ENCODE data around the gene GREB1.

GREB1 gene

GRCh38 chr2:11611251-11611650 lies 77.4 kb downstream of the GREB1 start:
- Histone ChIP-seq H3K36me3 (ENCODE audit: control insufficient read depth, low read depth, low read length) (peaks cover 26% of the 10 kb centered on the region), H3K4me1 (ENCODE audit: control insufficient read depth, low read depth, low read length) (no peaks in the 10 kb centered on the region), H3K27me3 (ENCODE audit: control insufficient read depth, insufficient read depth, low read length) (no peaks in the 10 kb centered on the region), H3K9me3 (ENCODE audit: control insufficient read depth, low read depth, low read length) (no peaks in the 10 kb centered on the region), H3K27ac (ENCODE audit: low read length) (no peak overlapping the region), H3K4me3 (ENCODE audit: low read length) (no peak overlapping the region), H3K9ac (ENCODE audit: low read length) (no peak overlapping the region)

- Histone ChIP-seq H3K9me3 (ENCODE audit: control insufficient read depth, low read depth, low read length) (no peaks in the 10 kb centered on the region), H3K9ac (ENCODE audit: low read length) (no peak overlapping the region), H3K27me3 (ENCODE audit: control insufficient read depth, insufficient read depth, low read length) (no peaks in the 10 kb centered on the region), H3K36me3 (ENCODE audit: control insufficient read depth, low read depth, low read length) (peaks cover 28% of the 10 kb centered on the region), H3K4me1 (ENCODE audit: control insufficient read depth, low read depth, low read length) (no peaks in the 10 kb centered on the region), H3K4me3 (ENCODE audit: low read length) (no peak overlapping the region), H3K27ac (ENCODE audit: low read length) (no peak overlapping the region)
These were observed 78.8 kb downstream of the GREB1 start for GRCh38 chr2:11612553-11613215.

GRCh38 chr2:11613297-11613696 lies 79.5 kb downstream of the GREB1 start:
- no peaks in the 10 kb centered on the region for H3K4me1 ChIP-seq (ENCODE audit: control insufficient read depth, low read depth, low read length)
- H3K9ac ChIP-seq (ENCODE audit: low read length): no peak overlapping the region
- H3K4me3 ChIP-seq (ENCODE audit: low read length): no peak overlapping the region
- no peak overlapping the region for H3K27ac ChIP-seq (ENCODE audit: low read length)
- H3K9me3 ChIP-seq (ENCODE audit: control insufficient read depth, low read depth, low read length): no peaks in the 10 kb centered on the region
- H3K36me3 ChIP-seq (ENCODE audit: control insufficient read depth, low read depth, low read length): peaks cover 28% of the 10 kb centered on the region
- no peaks in the 10 kb centered on the region for H3K27me3 ChIP-seq (ENCODE audit: control insufficient read depth, insufficient read depth, low read length)

DNA sequence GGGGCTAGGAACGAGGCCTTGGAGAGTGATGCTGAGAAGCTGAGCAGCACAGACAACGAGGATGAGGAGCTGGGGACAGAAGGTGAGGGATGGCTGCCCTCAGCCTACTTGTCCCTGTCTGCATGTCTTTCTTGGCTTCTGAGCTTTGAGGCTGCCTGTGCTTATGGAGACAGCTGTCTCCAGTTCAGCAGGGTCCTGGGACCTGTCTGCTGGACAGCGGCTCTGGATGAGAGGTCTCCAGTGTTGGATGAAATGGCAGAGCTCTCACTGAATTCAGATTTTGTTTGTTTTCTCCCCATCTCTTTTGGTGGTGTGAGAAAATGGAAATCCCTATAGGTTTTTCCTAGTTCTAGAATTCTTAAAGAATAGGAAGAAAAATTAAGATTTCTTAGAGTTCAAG lies 81.4 kb downstream of the GREB1 start:
- Histone ChIP-seq H3K36me3 (ENCODE audit: control insufficient read depth, low read depth, low read length) (peaks cover 20% of the 10 kb centered on the region), H3K9ac (ENCODE audit: low read length) (no peak overlapping the region), H3K4me1 (ENCODE audit: control insufficient read depth, low read depth, low read length) (no peaks in the 10 kb centered on the region), H3K27me3 (ENCODE audit: control insufficient read depth, insufficient read depth, low read length) (no peaks in the 10 kb centered on the region), H3K9me3 (ENCODE audit: control insufficient read depth, low read depth, low read length) (no peaks in the 10 kb centered on the region), H3K4me3 (ENCODE audit: low read length) (no peak overlapping the region), H3K27ac (ENCODE audit: low read length) (no peak overlapping the region)

- no peaks in the 10 kb centered on the region for H3K27me3 ChIP-seq (ENCODE audit: control insufficient read depth, insufficient read depth, low read length)
- no peak overlapping the region for H3K9ac ChIP-seq (ENCODE audit: low read length)
- no peak overlapping the region for H3K4me3 ChIP-seq (ENCODE audit: low read length)
- no peaks in the 10 kb centered on the region for H3K4me1 ChIP-seq (ENCODE audit: control insufficient read depth, low read depth, low read length)
- H3K27ac ChIP-seq (ENCODE audit: low read length): no peak overlapping the region
- H3K36me3 ChIP-seq (ENCODE audit: control insufficient read depth, low read depth, low read length): peaks cover 14% of the 10 kb centered on the region
- H3K9me3 ChIP-seq (ENCODE audit: control insufficient read depth, low read depth, low read length): no peaks in the 10 kb centered on the region
These were observed 82.3 kb downstream of the GREB1 start for GRCh38 chr2:11616097-11616687.

GRCh38 chr2:11616851-11617415 lies 83.1 kb downstream of the GREB1 start:
- Histone ChIP-seq H3K9ac (ENCODE audit: low read length) (no peak overlapping the region), H3K4me1 (ENCODE audit: control insufficient read depth, low read depth, low read length) (no peaks in the 10 kb centered on the region), H3K27ac (ENCODE audit: low read length) (no peak overlapping the region), H3K4me3 (ENCODE audit: low read length) (no peak overlapping the region), H3K9me3 (ENCODE audit: control insufficient read depth, low read depth, low read length) (no peaks in the 10 kb centered on the region), H3K27me3 (ENCODE audit: control insufficient read depth, insufficient read depth, low read length) (no peaks in the 10 kb centered on the region), H3K36me3 (ENCODE audit: control insufficient read depth, low read depth, low read length) (peaks cover 14% of the 10 kb centered on the region)

DNA sequence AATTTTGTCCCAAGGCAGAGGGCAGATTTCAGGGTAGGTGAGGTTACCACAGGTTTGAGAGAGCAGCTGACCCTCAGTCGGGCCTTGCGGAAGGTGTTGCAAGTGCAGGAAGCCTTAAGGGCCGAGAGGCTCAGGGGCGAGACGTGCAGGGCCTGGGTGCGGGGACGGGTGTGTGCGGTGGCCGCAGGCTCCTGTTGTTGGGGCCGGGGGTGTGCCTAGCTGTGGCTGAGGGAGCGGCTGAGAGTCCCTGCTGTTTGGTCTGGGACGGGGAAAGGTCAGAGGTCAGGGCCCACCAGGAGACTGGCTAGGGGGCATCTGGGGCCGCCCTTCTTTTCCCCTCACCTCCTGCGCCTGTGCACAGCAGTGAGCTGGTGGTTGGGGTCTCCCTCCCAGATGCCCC lies 83.7 kb downstream of the GREB1 start:
- H3K27ac ChIP-seq (ENCODE audit: low read length): no peak overlapping the region
- H3K9ac ChIP-seq (ENCODE audit: low read length): no peak overlapping the region
- H3K4me3 ChIP-seq (ENCODE audit: low read length): no peak overlapping the region
- H3K4me1 ChIP-seq (ENCODE audit: control insufficient read depth, low read depth, low read length): no peaks in the 10 kb centered on the region
- no peaks in the 10 kb centered on the region for H3K9me3 ChIP-seq (ENCODE audit: control insufficient read depth, low read depth, low read length)
- peaks cover 14% of the 10 kb centered on the region for H3K36me3 ChIP-seq (ENCODE audit: control insufficient read depth, low read depth, low read length)
- no peaks in the 10 kb centered on the region for H3K27me3 ChIP-seq (ENCODE audit: control insufficient read depth, insufficient read depth, low read length)

GRCh38 chr2:11617984-11618707 lies 84.3 kb downstream of the GREB1 start:
- H3K9ac ChIP-seq (ENCODE audit: low read length): no peak overlapping the region
- H3K9me3 ChIP-seq (ENCODE audit: control insufficient read depth, low read depth, low read length): no peaks in the 10 kb centered on the region
- H3K27ac ChIP-seq (ENCODE audit: low read length): no peak overlapping the region
- H3K4me3 ChIP-seq (ENCODE audit: low read length): no peak overlapping the region
- peaks cover 12% of the 10 kb centered on the region for H3K36me3 ChIP-seq (ENCODE audit: control insufficient read depth, low read depth, low read length)
- H3K27me3 ChIP-seq (ENCODE audit: control insufficient read depth, insufficient read depth, low read length): no peaks in the 10 kb centered on the region
- no peaks in the 10 kb centered on the region for H3K4me1 ChIP-seq (ENCODE audit: control insufficient read depth, low read depth, low read length)

DNA sequence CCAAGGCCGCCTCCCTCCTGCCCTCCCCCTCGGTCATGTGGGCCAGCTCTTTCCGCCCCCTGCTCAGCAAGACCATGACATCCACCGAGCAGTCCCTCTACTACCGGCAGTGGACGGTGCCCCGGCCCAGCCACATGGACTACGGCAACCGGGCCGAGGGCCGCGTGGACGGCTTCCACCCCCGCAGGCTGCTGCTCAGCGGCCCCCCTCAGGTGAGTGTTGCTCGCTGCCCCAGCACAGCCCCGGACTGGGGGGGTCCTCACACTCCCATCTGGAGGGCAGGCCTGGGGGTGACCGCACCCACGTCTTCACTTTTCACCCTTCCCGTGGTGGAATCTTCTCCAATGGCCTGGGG lies 84.8 kb downstream of the GREB1 start:
- H3K4me1 ChIP-seq (ENCODE audit: control insufficient read depth, low read depth, low read length): no peaks in the 10 kb centered on the region
- no peaks in the 10 kb centered on the region for H3K9me3 ChIP-seq (ENCODE audit: control insufficient read depth, low read depth, low read length)
- H3K27me3 ChIP-seq (ENCODE audit: control insufficient read depth, insufficient read depth, low read length): no peaks in the 10 kb centered on the region
- no peak overlapping the region for H3K27ac ChIP-seq (ENCODE audit: low read length)
- H3K4me3 ChIP-seq (ENCODE audit: low read length): no peak overlapping the region
- peaks cover 8% of the 10 kb centered on the region for H3K36me3 ChIP-seq (ENCODE audit: control insufficient read depth, low read depth, low read length)
- H3K9ac ChIP-seq (ENCODE audit: low read length): no peak overlapping the region

- Histone ChIP-seq H3K27ac (ENCODE audit: low read length) (no peak overlapping the region), H3K36me3 (ENCODE audit: control insufficient read depth, low read depth, low read length) (peaks cover 19% of the 10 kb centered on the region), H3K27me3 (ENCODE audit: control insufficient read depth, insufficient read depth, low read length) (no peaks in the 10 kb centered on the region)
These were observed 87.6 kb downstream of the GREB1 start for GRCh38 chr2:11621410-11621809.

GRCh38 chr2:11622611-11623010 lies 88.8 kb downstream of the GREB1 start:
- Histone ChIP-seq H3K27me3 (ENCODE audit: control insufficient read depth, insufficient read depth, low read length) (no peaks in the 10 kb centered on the region), H3K4me3 (ENCODE audit: low read length) (no peak overlapping the region), H3K4me1 (ENCODE audit: control insufficient read depth, low read depth, low read length) (no peaks in the 10 kb centered on the region), H3K36me3 (ENCODE audit: control insufficient read depth, low read depth, low read length) (peaks cover 30% of the 10 kb centered on the region), H3K9me3 (ENCODE audit: control insufficient read depth, low read depth, low read length) (no peaks in the 10 kb centered on the region), H3K27ac (ENCODE audit: low read length) (no peak overlapping the region), H3K9ac (ENCODE audit: low read length) (no peak overlapping the region)

More at GRCh38 chr2:11621410-11621809, 87.6 kb downstream of the GREB1 start:
- no peaks in the 10 kb centered on the region for H3K9me3 ChIP-seq (ENCODE audit: control insufficient read depth, low read depth, low read length)
- H3K4me1 ChIP-seq (ENCODE audit: control insufficient read depth, low read depth, low read length): no peaks in the 10 kb centered on the region
- no peak overlapping the region for H3K4me3 ChIP-seq (ENCODE audit: low read length)
- H3K9ac ChIP-seq (ENCODE audit: low read length): no peak overlapping the region

Measured in iPS-18a (cell line).